CD4-positive, alpha-beta memory T cell (primary cell): Measurements from ENCODE around the gene ZNF473. TPM values are rescaled to one million over a fixed set of nuclear protein-coding genes. Genes with fewer than 3 reads are reported as not detected.

Source experiments
- CTCF ChIA-PET: fragments of 350-600 bp; sonication (Branson Sonifier 250); formaldehyde crosslinking; loops from one replicate; lab custom pipeline; 2021; ENCODE audit warnings: inconsistent platforms; ENCODE audit not compliant: partially characterized antibody; lab: Charles Lee
- POLR2A ChIA-PET: fragments of 350-600 bp; sonication (Branson Sonifier 250); formaldehyde crosslinking; loops from one replicate; lab custom pipeline; 2021; ENCODE audit not compliant: partially characterized antibody; lab: Charles Lee
- DNase-seq, 5 donors: peaks; one replicate each; pipeline versions ENCODE4 v3.0.0 to v3.0.0-alpha.2; 2020 to 2022; ENCODE audit warnings: mixed read lengths in 1 of 5
- H3K27ac ChIP-seq: one replicate; pipeline ENCODE4 v1.7.0; 2013; ENCODE audit warnings: low read depth, low read length
- H3K27me3 ChIP-seq: 2 replicates; pipeline ENCODE4 v1.7.0; 2013; ENCODE audit warnings: mild to moderate bottlenecking, low read length, moderate library complexity; ENCODE audit not compliant: insufficient read depth
- H3K36me3 ChIP-seq: 2 replicates; pipeline ENCODE4 v1.7.0; 2013; ENCODE audit warnings: mild to moderate bottlenecking, low read length, moderate library complexity; ENCODE audit not compliant: insufficient read depth
- H3K4me1 ChIP-seq: 2 replicates; pipeline ENCODE4 v1.7.0; 2013; ENCODE audit warnings: mild to moderate bottlenecking, low read length, moderate library complexity; ENCODE audit not compliant: insufficient read depth
- H3K4me3 ChIP-seq, 2 donors: one replicate each; pipeline ENCODE4 v1.7.0; 2013; ENCODE audit warnings: low read length in 2 of 2, mild to moderate bottlenecking in 1 of 2
- H3K9me3 ChIP-seq, 2 donors: one replicate each; pipeline ENCODE4 v1.7.0; 2013; ENCODE audit warnings: low read length in 2 of 2, control low read depth in 1 of 2; ENCODE audit not compliant: control insufficient read depth in 1 of 2
- H3K27ac Mint-ChIP-seq, 7 donors: one replicate each; pipeline ENCODE4 v1.8.0; 2020 to 2021; ENCODE audit warnings: mixed read lengths in 7 of 7, mild to moderate bottlenecking in 6 of 7, inconsistent platforms in 3 of 7, moderate library complexity in 3 of 7
- H3K27me3 Mint-ChIP-seq, 2 donors: one replicate each; pipeline ENCODE4 v1.8.0; 2020 to 2021; ENCODE audit warnings: mixed read lengths in 2 of 2
- H3K36me3 Mint-ChIP-seq, 2 donors: one replicate each; pipeline ENCODE4 v1.8.0; 2020 to 2021; ENCODE audit warnings: mixed read lengths in 2 of 2, inconsistent platforms in 1 of 2, mild to moderate bottlenecking in 1 of 2
- H3K4me1 Mint-ChIP-seq, 4 donors: one replicate each; pipeline ENCODE4 v1.8.0; 2020 to 2021; ENCODE audit warnings: mixed read lengths in 4 of 4, mild to moderate bottlenecking in 1 of 4
- H3K4me3 Mint-ChIP-seq, 8 donors: one replicate each; pipeline ENCODE4 v1.8.0; 2020 to 2021; ENCODE audit warnings: mixed read lengths in 8 of 8, mild to moderate bottlenecking in 7 of 8, moderate library complexity in 6 of 8, inconsistent platforms in 3 of 8
- H3K9me3 Mint-ChIP-seq, 8 donors: one replicate each; pipeline ENCODE4 v1.8.0; 2020 to 2021; ENCODE audit warnings: mixed read lengths in 8 of 8, mild to moderate bottlenecking in 5 of 8, inconsistent platforms in 3 of 8, moderate library complexity in 1 of 8
- intact Hi-C: fragments of 100-400 bp; cut with micrococcal nuclease; formaldehyde crosslinking; loops from one replicate; pipeline ENCODE4 v1.15.1; 2023
- polyA plus RNA-seq, 2 donors: library from polyadenylated mRNA; unstranded; fragments of 300-500 nt; fragmentation: Illumina TruSeq; gene quantifications; one replicate each; pipeline ENCODE4 v1.2.3, GENCODE V29; 2021
- total RNA-seq, 2 experiments: library from RNA; stranded (reverse); gene quantifications; one replicate each; pipeline ENCODE4 v1.2.3, GENCODE V29; 2021

ZNF473 gene
- total and polyA plus RNA-seq, 4 experiments from 2014 or later = 2.0 to 9.0 (median 6.9) TPM

- DNase-seq = no peak
- Histone ChIP-seq H3K9me3 (no peaks in the 10 kb centered on the region), H3K36me3 (peaks cover 59% of the 10 kb centered on the region), H3K27ac (no peak overlapping the region), H3K4me3 (no peak overlapping the region), H3K4me1 (peaks cover 5% of the 10 kb centered on the region), H3K27me3 (no peaks in the 10 kb centered on the region)
- Mint-ChIP-seq H3K36me3 (peaks cover 48 to 72% of the 10 kb centered on the region in 2 donors), H3K4me1 (peaks cover 0 to 9% (median 2%) of the 10 kb centered on the region in 4 donors), H3K27ac (peak overlapping the region in 1 of 7 donors; percentile 11), H3K27me3 (no peaks in the 10 kb centered on the region), H3K4me3 (no peak overlapping the region), H3K9me3 (no peaks in the 10 kb centered on the region)
- CTCF ChIA-PET = no interaction called here
- POLR2A ChIA-PET = no interaction called here
- intact Hi-C loops = no loop called here
Observed at GRCh38 chr19:50016225-50016807, 9.5 kb upstream of the ZNF473 start.

- Mint-ChIP-seq H3K4me3 (no peak overlapping the region), H3K4me1 (peaks cover 11 to 39% (median 26%) of the 10 kb centered on the region in 4 donors), H3K36me3 (peaks cover 25 to 45% of the 10 kb centered on the region in 2 donors), H3K9me3 (peaks cover 0 to 3% (median 0%) of the 10 kb centered on the region in 8 donors), H3K27me3 (no peaks in the 10 kb centered on the region), H3K27ac (peak overlapping the region in 3 of 7 donors; percentile 23 to 88 (median 48))
- ChIA-PET POLR2A (no interaction called here), CTCF (no interaction called here)
- Histone ChIP-seq H3K4me1 (peaks cover 21% of the 10 kb centered on the region), H3K4me3 (no peak overlapping the region), H3K9me3 (no peaks in the 10 kb centered on the region), H3K27ac (no peak overlapping the region), H3K27me3 (no peaks in the 10 kb centered on the region), H3K36me3 (peaks cover 35% of the 10 kb centered on the region)
- intact Hi-C loops = loop anchor here (10.0 kb wide), 1 partner anchor 784 kb away; no protein-coding TSS in a partner anchor
- DNase-seq = no peak
Observed at GRCh38 chr19:50020481-50020880, 5.3 kb upstream of the ZNF473 start.

- H3K27ac Mint-ChIP-seq = peak overlapping the region in 2 of 7 donors; percentile 11 to 64
- H3K36me3 Mint-ChIP-seq = peaks cover 12 to 31% of the 10 kb centered on the region in 2 donors
- Histone ChIP-seq H3K4me3 (no peak overlapping the region), H3K36me3 (peaks cover 18% of the 10 kb centered on the region), H3K27ac (no peak overlapping the region), H3K27me3 (no peaks in the 10 kb centered on the region), H3K9me3 (no peaks in the 10 kb centered on the region), H3K4me1 (peaks cover 33% of the 10 kb centered on the region)
- H3K9me3 Mint-ChIP-seq = peaks cover 0 to 6% (median 0%) of the 10 kb centered on the region in 8 donors
- intact Hi-C loops = loop anchor here (10.0 kb wide), 1 partner anchor 782 kb away; no protein-coding TSS in a partner anchor
- no peaks in the 10 kb centered on the region for H3K27me3 Mint-ChIP-seq
- ChIA-PET POLR2A (interaction anchor here (3.4 kb wide), 1 partner anchor 94 kb away, joined by 18 read pairs; the partner anchor contains the start of genes ATF5 and NUP62), CTCF (no interaction called here)
- peak overlapping the region in 4 of 8 donors; percentile 5 to 68 (median 49) for H3K4me3 Mint-ChIP-seq
- no peak for DNase-seq
- H3K4me1 Mint-ChIP-seq = peaks cover 20 to 60% (median 41%) of the 10 kb centered on the region in 4 donors
Observed at GRCh38 chr19:50022823-50023222, 3.0 kb upstream of the ZNF473 start.

- intact Hi-C loops = loop anchor here (1.0 to 10.0 kb wide), 5 partner anchors 26 to 1084 kb away; partner anchors contain the start of genes ATF5, CTU1, MED25 and NUP62
- H3K4me1 Mint-ChIP-seq = peaks cover 23 to 60% (median 41%) of the 10 kb centered on the region in 4 donors
- H3K36me3 Mint-ChIP-seq = peaks cover 7 to 23% of the 10 kb centered on the region in 2 donors
- Histone ChIP-seq H3K27me3 (no peaks in the 10 kb centered on the region), H3K4me3 (peak overlapping the region; percentile 53 to 98), H3K9me3 (no peaks in the 10 kb centered on the region), H3K4me1 (peaks cover 33% of the 10 kb centered on the region), H3K36me3 (peaks cover 10% of the 10 kb centered on the region), H3K27ac (peak overlapping the region; percentile 96)
- H3K27me3 Mint-ChIP-seq = no peaks in the 10 kb centered on the region
- ChIA-PET CTCF (interaction anchor here (0.7 to 1.6 kb wide), 2 partner anchors 22 to 45 kb away, joined by 3 read pairs; no protein-coding TSS in a partner anchor), POLR2A (interaction anchor here (0.7 to 3.4 kb wide), 5 partner anchors 15 to 432 kb away, joined by 3 to 18 read pairs (median 6); partner anchors contain the start of genes AKT1S1, ATF5, NUP62 and TBC1D17)
- peak overlapping the region; percentile 98 to 100 (median 100) for H3K27ac Mint-ChIP-seq
- peak overlapping the region; percentile 96 to 99 (median 97) for H3K4me3 Mint-ChIP-seq
- peaks cover 0 to 6% (median 0%) of the 10 kb centered on the region in 8 donors for H3K9me3 Mint-ChIP-seq
- DNase-seq = no peak
Observed at GRCh38 chr19:50024719-50025021, 1.1 kb upstream of the ZNF473 start.

GRCh38 chr19:50025022-50025793 is 597 bp upstream of the ZNF473 start, which contains the start of gene VRK3:
Gene VRK3, minus strand, starts transcription at chr19:50025372. Its CDS starts 9,210 bp downstream, at chr19:50016162.
- H3K27ac Mint-ChIP-seq = peak within 1 kb of the TSS; percentile 98 to 100 (median 100)
- peaks cover 23 to 63% (median 41%) of the 10 kb centered on the region in 4 donors for H3K4me1 Mint-ChIP-seq
- H3K27me3 Mint-ChIP-seq = no peaks in the 10 kb centered on the region
- Histone ChIP-seq H3K27ac (peak within 1 kb of the TSS; percentile 96), H3K4me3 (peak within 1 kb of the TSS; percentile 53 to 98), H3K27me3 (no peaks in the 10 kb centered on the region), H3K36me3 (peaks cover 8% of the 10 kb centered on the region), H3K9me3 (no peaks in the 10 kb centered on the region), H3K4me1 (peaks cover 33% of the 10 kb centered on the region)
- intact Hi-C loops = loop anchor here (1.0 to 10.0 kb wide), 5 partner anchors 25 to 1084 kb away; partner anchors contain the start of genes ATF5, CTU1, MED25 and NUP62
- peak within 1 kb of the TSS; percentile 96 to 99 (median 97) for H3K4me3 Mint-ChIP-seq
- peaks cover 7 to 21% of the 10 kb centered on the region in 2 donors for H3K36me3 Mint-ChIP-seq
- ChIA-PET CTCF (interaction anchor here (0.7 kb wide), 1 partner anchor 21 kb away, joined by 3 read pairs; no protein-coding TSS in a partner anchor), POLR2A (interaction anchor here (0.7 to 3.4 kb wide), 11 partner anchors 15 to 432 kb away, joined by 3 to 18 read pairs (median 3); partner anchors contain the start of genes AKT1S1, ATF5, FUZ and NUP62)
- DNase-seq = peak; percentile 98 to 100 (median 100)
- peaks cover 0 to 6% (median 0%) of the 10 kb centered on the region in 8 donors for H3K9me3 Mint-ChIP-seq

- Histone ChIP-seq H3K27me3 (no peaks in the 10 kb centered on the region), H3K36me3 (peaks cover 6% of the 10 kb centered on the region), H3K9me3 (no peaks in the 10 kb centered on the region), H3K4me3 (peak overlapping the region in 1 of 2 donors; percentile 62), H3K4me1 (peaks cover 26% of the 10 kb centered on the region), H3K27ac (peak overlapping the region; percentile 96)
- ChIA-PET POLR2A (interaction anchor here (2.9 kb wide), 1 partner anchor 24 kb away, joined by 15 read pairs; no protein-coding TSS in a partner anchor), CTCF (interaction anchor here (0.7 kb wide), 1 partner anchor 21 kb away, joined by 4 read pairs; no protein-coding TSS in a partner anchor)
- Mint-ChIP-seq H3K36me3 (peaks cover 3 to 21% of the 10 kb centered on the region in 2 donors), H3K27me3 (no peaks in the 10 kb centered on the region), H3K4me3 (peak overlapping the region; percentile 96 to 99 (median 97)), H3K27ac (peak overlapping the region; percentile 88 to 100 (median 100)), H3K9me3 (peaks cover 0 to 6% (median 0%) of the 10 kb centered on the region in 8 donors), H3K4me1 (peaks cover 27 to 60% (median 40%) of the 10 kb centered on the region in 4 donors)
- intact Hi-C loops = loop anchor here (5.0 to 10.0 kb wide), 2 partner anchors 209 to 778 kb away; partner anchors contain the start of gene MED25
- no peak for DNase-seq
Observed at GRCh38 chr19:50026550-50026906, 723 bp downstream of the ZNF473 start.
